Measurements from ENCODE around the gene PLK1. TPM values are rescaled to one million over a fixed set of nuclear protein-coding genes. Genes with fewer than 3 reads are reported as not detected.

PLK1 gene
- total and polyA plus RNA-seq, 2 of the 13 experiments (the other 11 are each of a cell fraction or from before 2014, with no cell fraction given): 71.5 to 76.3 TPM

- TF ChIP-seq CREB1 (IDR thresholded peaks at IDR 0.05) (no peak), CREB1 (CRISPR knock-in tag; IDR thresholded peaks at IDR 0.05) (no peak), GPN1 (CRISPR knock-in tag; IDR thresholded peaks at IDR 0.05; ENCODE audit: borderline replicate concordance) (no peak), ZNF160 (CRISPR knock-in tag; IDR thresholded peaks at IDR 0.05) (no peak), ZNF557 (CRISPR knock-in tag; IDR thresholded peaks at IDR 0.05) (no peak), KDM4B (CRISPR knock-in tag; IDR thresholded peaks at IDR 0.05) (no peak), ZZZ3 (CRISPR knock-in tag; IDR thresholded peaks at IDR 0.05; ENCODE audit: borderline replicate concordance) (no peak), RCOR2 (CRISPR knock-in tag; IDR thresholded peaks at IDR 0.05) (no peak), SOX13 (IDR thresholded peaks at IDR 0.05) (no peak), SOX13 (CRISPR knock-in tag; conservative IDR thresholded peaks at IDR 0.05 in 1 of 2, IDR thresholded peaks at IDR 0.05 in 1 of 2) (no peak), CENPT (CRISPR knock-in tag; IDR thresholded peaks at IDR 0.05; ENCODE audit: low read depth) (no peak)
Measured at GRCh38 chr16:23668873-23669272, 9.8 kb upstream of the PLK1 start (continued).

DNA sequence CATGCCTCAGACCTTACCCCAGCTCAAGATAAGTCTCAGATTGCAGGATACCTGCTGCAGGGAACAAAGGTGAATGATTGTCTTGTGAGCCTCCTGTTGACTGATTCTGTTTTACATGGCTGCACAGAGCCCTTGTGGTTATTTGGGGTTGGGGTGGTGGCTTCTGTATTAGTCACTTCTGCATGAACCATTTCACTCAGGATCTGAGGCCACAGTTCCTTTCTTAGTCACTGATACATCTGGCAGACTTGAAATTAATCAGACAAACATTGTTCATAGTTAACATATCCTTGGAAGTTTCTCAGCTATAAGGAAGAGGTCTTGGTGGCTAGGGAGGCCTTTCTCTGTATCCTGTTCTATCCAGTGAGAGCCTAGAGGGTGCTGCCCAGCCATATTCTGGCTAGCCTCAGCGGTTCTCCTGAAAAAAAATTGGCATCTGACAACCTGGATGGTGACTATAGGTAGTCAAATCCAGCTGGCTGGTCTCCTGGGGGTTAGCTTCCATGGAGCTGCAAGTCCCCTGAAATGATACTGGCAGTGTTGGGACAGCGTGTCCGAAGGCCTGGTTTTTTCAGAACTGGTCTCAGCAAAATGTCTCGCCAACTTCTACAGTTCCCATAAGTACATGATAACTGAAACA is 8.4 kb upstream of the PLK1 start:
- Histone ChIP-seq H3K9me3 (ENCODE audit: low read length) (no peaks in the 10 kb centered on the region), H3K36me3 (replicated peaks in 1 of 2; ENCODE audit: control insufficient read depth in 1 of 2, insufficient read depth in 2 of 2, low read length in 2 of 2) (peaks cover 26 to 69% of the 10 kb centered on the region in 2 experiments), H2AFZ (ENCODE audit: low read length) (no peak overlapping the region), H3K4me1 (ENCODE audit: insufficient read depth, low read length) (peaks cover 21% of the 10 kb centered on the region), H3K27me3 (ENCODE audit: control insufficient read depth in 1 of 2, insufficient read depth in 2 of 2, low read length in 2 of 2) (no peaks in the 10 kb centered on the region), H3K4me2 (ENCODE audit: low read depth, low read length) (no peak overlapping the region), H3K9ac (ENCODE audit: insufficient read depth, low read depth, low read length) (no peak overlapping the region), H3K79me2 (ENCODE audit: insufficient read depth, low read length) (no peaks in the 10 kb centered on the region), H3K4me3 (replicated peaks in 1 of 3; ENCODE audit: insufficient read depth in 1 of 3, low read depth in 2 of 3, low read length in 3 of 3) (no peak overlapping the region), H3K27ac (ENCODE audit: extremely low read length, insufficient read depth, low read length) (no peak overlapping the region), H4K20me1 (ENCODE audit: insufficient read depth, low read length) (no peaks in the 10 kb centered on the region)
- DNase-seq (ENCODE audit: low spot score): no peak
- CTCF ChIA-PET (ENCODE audit: low intra/inter-chr PET ratio, low total read pairs): no interaction called here
- in situ Hi-C loops (cut with HindIII; ENCODE audit: extremely low pct_ligation_motif_present, low pct_unique_long_range_greater_than_20kb) (no loop called here), intact Hi-C loops (cut with micrococcal nuclease; ENCODE audit: unreplicated experiment) (no loop called here)
- 96% methylated on average over 4 of the region's 4 CpGs for WGBS (ENCODE audit: low lambda C conversion rate)
- TF ChIP-seq, protein P1, sequence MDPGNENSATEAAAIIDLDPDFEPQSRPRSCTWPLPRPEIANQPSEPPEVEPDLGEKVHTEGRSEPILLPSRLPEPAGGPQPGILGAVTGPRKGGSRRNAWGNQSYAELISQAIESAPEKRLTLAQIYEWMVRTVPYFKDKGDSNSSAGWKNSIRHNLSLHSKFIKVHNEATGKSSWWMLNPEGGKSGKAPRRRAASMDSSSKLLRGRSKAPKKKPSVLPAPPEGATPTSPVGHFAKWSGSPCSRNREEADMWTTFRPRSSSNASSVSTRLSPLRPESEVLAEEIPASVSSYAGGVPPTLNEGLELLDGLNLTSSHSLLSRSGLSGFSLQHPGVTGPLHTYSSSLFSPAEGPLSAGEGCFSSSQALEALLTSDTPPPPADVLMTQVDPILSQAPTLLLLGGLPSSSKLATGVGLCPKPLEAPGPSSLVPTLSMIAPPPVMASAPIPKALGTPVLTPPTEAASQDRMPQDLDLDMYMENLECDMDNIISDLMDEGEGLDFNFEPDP (CRISPR knock-in tag; conservative IDR thresholded peaks at IDR 0.05): 0 out of 2 replicates have a peak, but pooled peaks have one; percentile 5
- no peak for TF ChIP-seq ZNF224 (CRISPR knock-in tag; IDR thresholded peaks at IDR 0.05)
- no peak for TF ChIP-seq ZBTB42 (CRISPR knock-in tag; IDR thresholded peaks at IDR 0.05)
- peak; percentile 18 for TF ChIP-seq RBM22 (optimal IDR thresholded peaks at IDR 0.05; ENCODE audit: low read length)
- no peak for TF ChIP-seq EZH2 (conservative IDR thresholded peaks at IDR 0.05; ENCODE audit: low read depth, low read length)
- TF ChIP-seq NR2F6 (IDR thresholded peaks at IDR 0.05): no peak
- no peak for TF ChIP-seq NR2F6 (CRISPR knock-in tag; IDR thresholded peaks at IDR 0.05)
- TF ChIP-seq ZNF282 (IDR thresholded peaks at IDR 0.05; ENCODE audit: partially characterized antibody): no peak
- TF ChIP-seq POLR2AphosphoS5 (IDR thresholded peaks at IDR 0.05; ENCODE audit: low read depth, low read length): peak; percentile 1; the same call in 1 of the 2 replicates
- BruUV-seq (replicated peaks): no TSS peak
- POLR2A ChIA-PET: no interaction called here
- FAIRE-seq: no peak
- ATAC-seq: no peak

Measured in HepG2 (cell line).